ENCODE results near the gene MYO3B.
"Not testable (repeated sequence)": the region's sequence is repeated elsewhere in the genome, so short reads cannot be mapped to it uniquely, and the experiment has no call there.

Gene MYO3B

DNA sequence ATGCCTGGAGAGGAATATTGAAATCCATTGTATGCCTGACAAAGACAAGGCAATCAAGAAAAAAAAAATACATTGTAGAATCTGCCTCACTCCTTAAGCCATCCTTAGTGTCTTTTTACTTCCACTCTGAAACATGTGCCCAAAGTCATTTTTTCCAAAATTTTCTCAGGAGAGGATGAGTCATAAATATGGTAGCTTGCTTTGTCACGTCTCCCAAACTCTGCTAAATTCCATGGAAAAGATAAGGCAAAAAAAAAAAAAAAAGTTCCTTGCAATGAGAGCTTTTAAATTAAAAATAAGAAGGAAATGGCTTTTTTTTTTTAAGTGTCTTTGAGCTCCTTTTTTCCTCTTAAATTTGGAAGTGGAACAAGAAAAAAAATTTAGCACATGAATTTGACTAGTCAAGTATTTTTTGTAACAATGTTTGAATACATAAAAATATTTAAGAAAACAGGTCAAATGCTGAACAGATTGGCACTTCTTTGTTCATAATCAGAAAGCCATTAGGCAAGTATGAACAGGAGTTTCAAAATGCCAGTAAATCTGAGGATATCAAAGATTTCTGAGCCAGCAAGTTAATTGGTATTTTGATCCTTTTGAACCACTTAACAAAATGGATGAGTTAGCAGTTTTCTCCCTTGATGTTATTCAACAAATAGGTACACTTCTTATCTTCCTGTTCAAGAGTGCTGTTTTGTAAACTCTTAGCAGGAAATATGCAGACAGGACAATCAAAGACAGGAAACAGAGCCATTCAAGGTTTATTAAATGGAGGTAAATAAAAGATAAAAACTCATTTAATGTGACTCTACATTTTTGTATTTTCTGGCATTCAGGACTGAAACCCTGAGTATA, 289.8 kb downstream of the MYO3B start:
- DNase-seq (ENCODE audit: low read depth in 2 of 2), result no peak

DNA sequence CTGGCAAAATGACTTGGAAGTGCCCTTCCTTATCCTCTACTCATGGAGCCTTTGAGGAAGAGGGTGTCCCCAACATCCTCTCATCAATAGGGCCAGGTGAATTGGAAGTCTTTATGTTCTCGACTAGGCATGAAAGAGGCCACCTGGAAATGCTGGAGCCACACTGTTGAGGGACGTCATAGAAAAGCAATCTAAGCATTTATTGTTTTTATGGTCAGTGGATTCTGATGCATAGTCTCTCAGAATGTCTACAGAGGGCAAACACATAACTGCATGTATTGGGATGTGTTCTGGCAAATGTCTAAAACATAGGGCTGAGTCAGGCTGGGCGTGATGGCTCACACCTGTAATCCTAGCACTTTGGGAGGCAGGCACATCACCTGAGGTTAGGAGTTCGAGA, 290.6 kb downstream of the MYO3B start:
- DNase-seq (ENCODE audit: low read depth in 2 of 2), result no peak

DNA sequence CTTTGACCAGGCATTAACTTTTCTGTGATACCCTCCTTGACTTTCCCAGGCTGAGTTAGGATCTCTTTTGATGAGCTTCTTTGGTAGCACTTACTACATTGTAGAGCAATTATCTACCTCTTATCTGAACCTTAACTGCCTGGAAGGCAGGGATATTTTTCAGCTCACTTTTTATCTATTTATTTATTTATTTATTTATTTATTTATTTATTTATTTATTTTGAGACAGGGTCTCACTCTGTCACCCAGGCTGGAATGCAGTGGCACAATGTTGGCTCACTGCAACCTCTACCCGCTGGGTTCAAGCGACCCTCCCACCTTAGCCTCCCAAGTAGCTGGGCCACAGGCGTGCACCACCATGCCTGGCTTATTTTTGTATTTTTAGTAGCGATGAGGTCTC, 294.6 kb downstream of the MYO3B start:
- DNase-seq (ENCODE audit: low read depth in 2 of 2), result not testable (repeated sequence)

DNA sequence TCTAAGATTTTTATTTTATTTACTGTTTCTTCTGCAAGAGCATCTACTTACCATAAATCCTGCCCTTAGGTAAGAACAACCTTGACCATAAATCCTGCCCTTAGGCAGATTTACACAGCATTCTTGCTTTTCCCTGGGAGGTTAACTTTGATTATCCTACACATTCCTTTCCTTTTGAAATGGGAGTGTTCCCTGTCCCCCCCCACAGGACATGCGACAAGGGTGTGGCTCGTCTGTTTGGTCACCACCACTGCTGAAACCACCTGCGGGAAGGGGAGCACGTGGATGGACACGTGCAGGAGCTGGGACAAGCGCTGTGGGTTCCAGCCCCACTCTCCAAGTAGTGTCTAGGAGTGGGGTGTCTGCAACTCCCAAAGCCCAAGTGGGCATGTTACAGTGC, 297.9 kb downstream of the MYO3B start:
- no peak for DNase-seq (ENCODE audit: low read depth in 2 of 2)

DNA sequence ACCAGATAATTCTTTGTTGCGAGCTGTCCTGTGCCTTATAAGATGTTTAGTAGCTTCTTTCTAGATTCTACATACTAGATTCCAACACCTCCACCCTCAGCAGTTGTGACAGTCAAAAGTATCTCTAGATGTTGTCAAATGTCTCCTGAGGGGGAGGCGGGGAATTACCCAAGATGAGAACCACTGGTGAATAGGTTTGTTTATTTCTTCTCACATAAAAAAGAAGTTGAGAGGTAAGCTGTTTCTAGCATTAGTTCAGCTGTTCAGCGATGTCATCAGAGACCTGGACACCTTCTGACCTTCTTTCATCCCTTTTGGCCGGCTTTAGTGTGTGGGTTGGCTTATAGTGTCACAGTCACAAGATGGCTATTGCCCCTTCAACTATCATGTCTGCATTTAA, 299.7 kb downstream of the MYO3B start:
- DNase-seq (ENCODE audit: low read depth in 2 of 2), result no peak

- DNase-seq (ENCODE audit: low read depth in 2 of 2), result no peak
These were observed 303.3 kb downstream of the MYO3B start for GRCh38 chr2:170481201-170481600.

- no peak for DNase-seq (ENCODE audit: low read depth in 2 of 2)
These were observed 306.6 kb downstream of the MYO3B start for GRCh38 chr2:170484552-170484951.

DNA sequence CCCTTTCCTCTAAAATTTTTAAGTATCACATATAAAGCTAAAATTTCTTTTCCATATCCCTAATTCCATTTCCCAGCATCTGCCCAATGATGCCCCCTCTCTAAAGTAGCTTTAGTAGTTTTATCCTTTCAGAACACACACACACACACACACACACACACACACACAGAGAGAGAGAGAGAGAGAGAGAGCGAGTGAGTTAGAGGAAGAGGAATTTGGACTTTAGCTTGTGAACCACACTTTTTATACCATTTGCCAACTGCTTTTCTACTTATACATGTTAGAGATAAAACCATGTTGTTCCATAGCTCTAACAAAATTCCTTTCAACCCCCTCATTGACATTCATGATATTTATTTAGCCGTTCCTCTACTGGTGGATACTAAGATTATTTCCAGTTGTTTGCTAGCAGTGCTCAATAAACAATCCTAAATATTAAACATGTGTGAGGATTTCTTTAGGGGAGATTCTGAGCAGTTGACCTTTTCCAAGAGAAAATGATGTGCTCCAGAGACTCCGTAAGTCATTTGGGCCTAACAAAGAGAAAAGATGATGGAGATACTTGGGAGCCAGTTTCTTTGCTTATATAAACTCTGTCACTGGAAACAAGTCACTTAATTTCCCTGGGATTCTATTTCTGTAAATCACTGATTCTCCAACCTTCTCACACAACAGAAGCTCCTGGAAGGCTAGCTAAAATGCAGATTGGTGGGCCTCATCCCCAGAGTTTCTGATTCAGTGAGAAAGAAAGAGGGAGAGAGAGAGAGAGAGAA, 307.5 kb downstream of the MYO3B start:
- DNase-seq (ENCODE audit: low read depth in 2 of 2), result no peak

DNA sequence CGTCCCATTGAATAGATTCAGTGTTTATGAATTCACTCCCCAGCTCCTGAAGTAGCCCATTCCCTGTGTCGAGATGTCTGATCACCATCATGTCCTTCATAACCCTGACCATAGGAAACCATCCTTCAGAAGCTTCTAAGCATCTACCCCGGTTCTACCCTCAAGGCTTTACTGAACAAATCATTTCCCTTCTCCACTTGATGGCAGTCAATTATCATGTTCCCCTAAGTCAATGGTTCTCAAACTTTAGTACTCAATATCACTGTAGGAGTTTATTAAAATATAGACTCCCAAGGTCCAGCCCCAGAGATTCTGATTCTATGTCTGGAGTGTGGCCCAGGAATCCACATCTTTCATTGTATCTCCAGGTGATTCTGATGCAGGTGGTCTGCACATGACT, 308.8 kb downstream of the MYO3B start:
- DNase-seq (ENCODE audit: low read depth in 2 of 2), result no peak

- DNase-seq (ENCODE audit: low read depth in 2 of 2), result no peak
These were observed 310.9 kb downstream of the MYO3B start for GRCh38 chr2:170488807-170489206.

- DNase-seq (ENCODE audit: low read depth in 2 of 2), result no peak
These were observed 314.1 kb downstream of the MYO3B start for GRCh38 chr2:170492010-170492409.

- no peak for DNase-seq (ENCODE audit: low read depth in 2 of 2)
These were observed 315.6 kb downstream of the MYO3B start for GRCh38 chr2:170493426-170494097.

GRCh38 chr2:170495896-170496295, 317.9 kb downstream of the MYO3B start:
- DNase-seq (ENCODE audit: low read depth in 2 of 2), result no peak

GRCh38 chr2:170498619-170499018, 320.7 kb downstream of the MYO3B start:
- no peak for DNase-seq (ENCODE audit: low read depth in 2 of 2)

DNA sequence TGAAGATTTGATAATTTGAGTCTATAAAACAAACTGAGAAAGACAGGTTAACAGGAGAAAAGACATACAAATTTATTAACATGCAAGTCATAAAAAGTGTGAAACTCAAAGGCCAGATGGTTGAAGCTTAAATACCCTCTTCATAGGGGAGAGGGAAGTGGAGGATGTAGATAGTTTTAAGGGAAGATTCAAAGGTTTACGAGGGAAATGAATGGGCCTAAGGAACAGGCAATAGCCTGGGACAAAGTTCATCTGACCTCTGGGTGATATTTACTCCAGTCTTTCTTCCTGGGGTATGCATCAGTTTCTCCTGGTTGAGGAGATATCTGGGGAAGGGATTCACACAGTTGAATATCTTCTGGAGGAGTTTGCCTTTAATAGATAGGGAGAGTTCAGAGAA, 322.2 kb downstream of the MYO3B start:
- DNase-seq (ENCODE audit: low read depth in 2 of 2), result no peak

- no peak for DNase-seq (ENCODE audit: low read depth in 2 of 2)
These were observed 322.8 kb downstream of the MYO3B start for GRCh38 chr2:170500770-170501169.

GRCh38 chr2:170501421-170502043, 323.6 kb downstream of the MYO3B start:
- no peak for DNase-seq (ENCODE audit: low read depth in 2 of 2)

DNA sequence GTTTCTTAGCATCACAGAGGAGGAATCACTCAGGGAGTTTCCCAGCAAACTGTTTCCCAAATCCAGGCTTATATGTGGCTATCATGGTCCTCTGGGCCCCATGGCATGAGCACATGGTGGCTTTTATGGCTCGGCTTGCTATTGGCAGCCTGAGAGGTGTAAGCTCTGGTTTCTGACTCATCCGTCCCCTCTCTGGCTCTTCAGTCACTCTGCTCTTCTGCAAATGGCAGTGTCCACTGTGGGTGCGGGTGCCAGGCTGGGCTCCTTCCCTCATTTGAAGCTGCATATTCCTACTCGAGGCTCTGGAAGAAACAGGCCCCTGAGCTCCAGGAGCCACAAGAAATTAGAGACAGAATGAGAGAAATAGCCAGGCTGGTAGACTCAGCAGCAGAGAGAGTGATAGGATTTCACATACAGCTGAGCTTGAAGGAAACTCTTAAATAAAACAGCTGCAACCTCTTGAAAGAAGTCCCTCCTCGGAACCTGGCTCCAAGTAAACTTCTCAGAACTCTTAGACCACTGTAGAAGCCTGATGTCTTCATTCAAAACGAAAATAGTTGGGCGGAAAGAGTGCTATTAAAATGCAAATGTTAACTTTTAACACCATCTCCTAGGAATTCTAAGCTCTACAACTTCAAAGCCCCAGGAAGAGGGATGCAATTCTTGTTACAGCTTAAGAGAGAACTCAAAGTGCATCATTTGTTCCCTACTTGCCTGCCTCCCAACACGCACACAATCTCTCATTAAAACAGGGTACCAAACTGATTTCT, 324.6 kb downstream of the MYO3B start:
- DNase-seq (ENCODE audit: low read depth in 2 of 2), result no peak

DNA sequence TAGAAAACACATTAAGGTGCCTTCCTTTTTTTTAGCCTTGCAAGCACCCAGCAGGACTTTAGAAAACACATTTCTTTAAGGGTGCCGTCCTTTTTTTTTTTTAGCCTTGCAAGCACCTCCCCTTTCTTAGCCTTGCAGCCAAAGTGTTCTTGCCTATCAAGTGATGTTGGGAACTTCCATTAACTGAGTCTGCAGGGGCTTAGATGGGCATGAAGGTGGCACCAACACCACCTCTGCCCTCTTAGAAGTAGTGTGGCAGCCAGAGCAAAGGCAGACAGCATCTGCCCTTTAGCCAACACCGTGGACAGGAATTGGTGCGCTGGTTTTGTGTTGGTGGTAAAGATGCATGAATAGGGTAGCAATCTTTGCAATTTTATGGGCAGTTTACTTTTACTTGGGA, 325.6 kb downstream of the MYO3B start:
- DNase-seq (ENCODE audit: low read depth in 2 of 2), result no peak

DNA sequence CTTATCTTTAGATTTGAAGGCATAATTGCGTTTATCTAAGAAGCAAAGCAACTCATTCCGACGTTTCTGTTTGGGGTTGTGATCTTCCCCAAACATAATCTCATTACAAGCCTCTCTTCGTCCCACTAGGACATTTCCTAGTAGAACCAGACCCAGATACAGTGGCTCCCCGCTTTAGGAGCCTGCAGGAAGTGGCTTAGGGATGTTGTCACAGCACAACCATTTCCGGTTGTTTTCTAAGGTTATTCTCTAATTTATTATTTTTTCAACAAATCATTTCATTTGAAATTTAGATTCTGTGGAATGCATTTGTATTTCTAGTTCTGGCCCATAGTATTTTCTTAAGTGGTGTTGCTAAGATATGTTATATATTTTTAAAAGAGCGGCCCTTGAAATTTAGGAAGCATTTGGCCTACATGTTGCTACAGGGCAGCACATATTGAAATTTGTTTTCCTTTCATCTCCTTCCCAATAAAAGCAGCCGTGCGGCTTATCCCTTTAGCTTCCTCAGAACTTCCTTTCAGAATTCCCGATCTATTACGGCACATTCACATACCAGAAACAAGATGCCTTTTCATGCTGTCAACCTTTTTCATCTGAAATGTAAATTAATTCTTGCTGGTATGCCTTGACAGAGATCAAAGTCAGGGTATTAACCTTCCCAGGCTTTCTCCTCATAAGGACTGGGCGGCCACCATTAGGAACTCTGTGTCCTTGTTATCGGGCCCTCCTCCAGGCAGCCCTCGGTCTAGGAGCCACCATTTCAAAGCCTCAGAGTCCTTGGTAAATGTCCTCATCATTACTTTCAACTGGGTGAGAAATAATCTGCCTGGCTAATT, 326.2 kb downstream of the MYO3B start:
- no peak for DNase-seq (ENCODE audit: low read depth in 2 of 2)

GRCh38 chr2:170504810-170505145, 326.8 kb downstream of the MYO3B start:
- DNase-seq (ENCODE audit: low read depth in 2 of 2), result no peak
